ENCODE data around the gene SHANK3.

SHANK3 gene

DNA sequence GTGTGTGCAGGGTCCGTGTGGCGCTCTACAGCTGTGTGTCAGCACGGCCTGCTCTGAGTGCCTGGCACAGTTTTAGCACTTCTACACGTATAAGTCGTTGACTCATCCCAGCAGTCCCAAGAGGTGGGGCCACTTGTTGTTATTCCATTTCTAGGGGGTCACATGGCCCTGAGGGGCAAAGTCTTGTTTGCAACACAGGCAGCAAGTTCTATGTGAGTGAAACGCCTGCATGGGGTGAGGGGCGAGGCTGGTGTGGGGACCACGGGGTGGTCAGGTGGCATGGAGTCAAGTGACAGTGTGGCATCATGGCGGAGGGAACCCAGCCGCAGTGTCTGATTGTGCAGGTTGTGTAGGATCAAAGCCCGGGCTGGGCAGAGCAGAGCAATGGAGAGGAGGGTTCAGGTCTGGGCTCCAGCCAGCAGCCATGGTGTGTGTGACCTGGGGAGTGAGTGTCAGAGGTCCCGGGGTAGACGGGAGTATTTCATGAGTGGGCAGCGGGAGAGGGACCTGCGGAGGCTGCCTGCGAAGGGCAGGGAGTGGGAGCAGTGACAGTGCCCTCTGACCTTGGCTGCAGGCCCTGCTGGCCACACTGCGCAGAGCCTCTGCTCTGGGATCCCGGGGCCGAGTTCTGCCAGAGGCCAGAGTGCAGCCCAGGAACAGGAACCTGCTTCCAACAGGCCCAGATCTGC, 27.9 kb downstream of the SHANK3 start:
- no peak for DNase-seq

DNA sequence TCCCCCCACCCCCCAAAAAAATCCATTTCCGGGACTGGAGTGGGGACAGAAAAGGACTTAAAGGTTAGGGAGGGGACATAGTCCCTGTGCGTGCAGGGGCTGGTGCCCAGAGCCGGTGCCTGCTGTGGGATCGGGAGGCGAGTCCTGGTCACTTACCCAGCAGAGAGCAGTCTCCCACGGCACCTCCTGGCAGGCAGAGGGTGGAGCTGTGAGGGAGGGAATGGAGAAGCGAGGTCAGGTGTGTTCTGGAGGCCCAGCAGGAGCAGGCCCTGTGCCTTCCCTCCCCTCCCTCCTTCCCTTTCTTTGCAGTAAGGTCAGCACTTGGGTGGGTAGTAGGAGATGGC, 28.4 kb downstream of the SHANK3 start:
- DNase-seq = no peak

DNA sequence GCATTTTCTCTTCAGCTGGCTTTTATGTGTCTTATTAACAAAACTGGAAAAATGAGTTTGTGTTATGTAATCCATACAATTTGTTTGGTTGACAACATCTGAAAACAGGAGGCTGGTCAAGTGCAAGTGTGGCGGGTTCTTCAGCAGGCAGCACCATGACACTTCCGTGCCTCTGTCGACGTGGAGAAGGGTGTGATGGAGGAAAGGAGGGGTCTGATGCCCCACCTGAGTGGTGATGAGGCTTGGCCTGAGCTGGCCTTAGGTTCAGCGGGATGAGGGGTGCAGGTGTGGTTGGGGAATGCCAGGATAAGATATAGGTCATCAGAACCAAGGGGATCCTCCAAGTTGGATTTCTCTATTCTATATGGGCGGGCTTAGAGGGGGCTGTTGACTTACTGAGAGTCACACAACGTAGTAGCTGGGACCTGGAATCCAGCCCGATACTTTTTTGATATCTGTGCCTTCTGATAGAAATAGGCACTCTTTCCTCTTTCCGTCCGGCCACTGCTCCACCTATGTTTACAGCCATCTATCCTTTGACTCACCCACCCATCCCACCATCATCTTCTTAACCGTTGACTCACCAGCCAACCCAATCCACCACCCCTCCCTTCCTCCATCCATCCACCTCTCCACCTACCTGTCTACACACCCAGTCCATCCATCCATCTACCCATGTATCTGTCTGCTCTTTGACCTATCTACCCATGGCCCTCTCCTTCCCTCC, 29.0 kb downstream of the SHANK3 start:
- DNase-seq = no peak

DNA sequence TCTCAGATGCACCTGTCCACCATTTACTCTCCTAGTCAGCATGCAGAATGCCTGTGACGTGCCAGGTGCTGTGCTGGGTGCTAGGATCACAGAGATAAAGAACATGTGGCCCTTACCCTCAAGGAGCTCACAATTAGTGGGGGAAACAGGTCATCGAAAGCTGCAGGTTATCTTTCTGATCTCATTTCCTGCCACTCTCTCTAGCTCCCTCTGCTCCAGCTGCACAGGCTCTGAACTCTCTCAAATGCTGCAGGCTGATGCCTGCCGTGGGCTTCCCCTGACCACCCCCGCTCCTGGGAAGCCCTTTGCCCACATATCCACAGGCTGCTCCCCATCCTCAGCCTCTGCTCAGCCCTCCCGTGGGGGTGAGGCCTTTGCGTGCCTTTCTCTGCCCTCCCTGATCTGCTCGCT, 29.6 kb downstream of the SHANK3 start:
- no peak for DNase-seq

DNA sequence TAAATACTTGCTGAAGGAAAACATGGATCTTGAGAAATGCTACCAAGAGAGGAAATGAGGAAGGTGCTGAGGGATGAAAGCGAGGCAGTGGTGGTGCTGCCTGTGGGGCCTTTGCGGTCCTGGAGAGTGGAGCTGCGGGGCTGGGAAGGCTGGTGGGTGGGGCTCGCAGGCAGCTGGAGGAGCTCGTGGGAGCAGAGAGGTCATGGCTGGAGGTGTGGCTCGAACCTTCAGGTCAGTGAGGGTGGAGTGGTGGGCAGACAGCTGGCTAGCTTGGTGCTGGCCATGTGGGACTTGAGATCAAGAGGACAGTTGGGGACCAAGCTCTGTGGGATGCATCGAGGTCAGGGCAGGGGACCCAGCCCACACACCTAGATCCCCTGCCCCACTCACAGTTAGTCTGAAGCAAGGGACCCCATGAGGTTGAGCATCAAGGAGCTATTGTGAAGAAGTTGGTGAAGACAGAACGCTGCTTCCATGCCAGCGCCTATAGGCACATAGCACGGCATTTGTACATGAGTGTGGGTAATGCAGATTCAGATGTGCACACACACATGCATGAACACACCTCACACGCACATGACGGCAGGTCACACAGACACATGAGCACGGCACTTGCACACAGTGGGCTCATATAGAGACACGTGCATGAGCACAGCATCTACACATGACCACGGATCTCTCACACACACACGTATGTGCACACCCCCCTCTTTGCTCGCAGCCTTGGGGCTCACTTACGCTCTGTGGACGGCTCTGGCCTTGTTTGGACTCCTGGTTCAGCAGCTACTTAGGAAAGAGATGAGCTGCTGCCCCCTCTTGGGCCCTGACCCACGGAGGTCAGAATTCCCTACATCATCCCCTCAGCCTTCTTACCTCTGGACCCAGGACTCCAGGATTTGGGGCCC, 30.4 kb downstream of the SHANK3 start:
- DNase-seq = no peak

DNA sequence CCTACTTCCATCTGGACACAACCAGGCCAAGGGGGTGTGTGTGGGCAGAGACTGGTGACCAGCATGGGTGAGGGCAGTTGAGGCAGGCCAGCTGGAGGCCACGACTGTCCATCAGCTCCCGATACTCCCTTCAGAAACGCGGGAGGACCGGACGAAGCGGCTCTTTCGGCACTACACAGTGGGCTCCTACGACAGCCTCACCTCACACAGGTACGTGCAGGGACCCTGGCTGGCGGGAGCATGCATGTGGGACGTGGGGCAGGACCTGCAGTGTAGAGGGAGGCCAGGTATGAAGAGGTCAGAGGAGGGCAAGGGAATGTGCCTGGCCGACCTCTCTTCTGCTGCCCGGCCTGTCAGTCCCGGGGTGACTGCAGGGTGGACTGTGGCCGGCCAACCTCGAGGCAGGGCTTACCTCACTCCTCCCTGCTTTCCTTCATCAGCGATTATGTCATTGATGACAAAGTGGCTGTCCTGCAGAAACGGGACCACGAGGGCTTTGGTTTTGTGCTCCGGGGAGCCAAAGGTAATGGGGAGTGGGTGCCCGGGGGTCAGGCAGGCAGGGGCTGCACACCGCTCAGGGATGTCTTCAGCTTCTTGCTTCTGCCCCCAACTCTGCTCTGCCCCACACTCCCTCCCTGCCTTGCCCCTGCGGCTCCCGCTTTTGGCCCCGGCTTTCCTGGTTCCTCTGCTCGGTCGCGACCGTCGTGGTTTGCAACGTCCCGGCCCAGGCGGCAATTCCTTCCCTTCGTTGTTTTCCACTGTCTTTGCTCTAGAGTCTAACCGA, 31.3 kb downstream of the SHANK3 start:
- no peak for DNase-seq

DNA sequence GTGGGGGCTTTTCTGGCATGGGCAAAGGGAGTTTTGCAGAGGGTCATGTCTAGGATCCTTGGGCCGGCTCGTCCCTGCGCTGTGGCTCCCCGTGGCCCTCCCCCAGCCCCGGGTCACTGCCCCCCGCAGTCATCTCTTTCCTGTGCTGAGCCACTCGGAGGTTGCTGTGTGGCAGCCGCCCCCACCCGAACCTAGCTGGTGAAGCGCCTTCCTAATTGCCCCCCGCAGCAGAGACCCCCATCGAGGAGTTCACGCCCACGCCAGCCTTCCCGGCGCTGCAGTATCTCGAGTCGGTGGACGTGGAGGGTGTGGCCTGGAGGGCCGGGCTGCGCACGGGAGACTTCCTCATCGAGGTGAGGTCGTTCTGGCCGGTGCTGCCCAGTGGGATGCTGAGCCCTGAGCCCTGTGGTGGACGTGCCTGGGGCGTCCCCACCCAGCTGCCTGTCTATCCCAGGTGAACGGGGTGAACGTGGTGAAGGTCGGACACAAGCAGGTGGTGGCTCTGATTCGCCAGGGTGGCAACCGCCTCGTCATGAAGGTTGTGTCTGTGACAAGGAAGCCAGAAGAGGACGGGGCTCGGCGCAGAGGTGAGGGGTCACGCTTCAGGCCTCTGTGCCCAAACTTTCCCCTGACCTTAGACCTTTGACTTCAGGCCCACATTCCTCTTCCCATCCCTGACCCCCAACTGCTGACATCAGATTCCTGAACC, 32.0 kb downstream of the SHANK3 start:
- no peak for DNase-seq

DNA sequence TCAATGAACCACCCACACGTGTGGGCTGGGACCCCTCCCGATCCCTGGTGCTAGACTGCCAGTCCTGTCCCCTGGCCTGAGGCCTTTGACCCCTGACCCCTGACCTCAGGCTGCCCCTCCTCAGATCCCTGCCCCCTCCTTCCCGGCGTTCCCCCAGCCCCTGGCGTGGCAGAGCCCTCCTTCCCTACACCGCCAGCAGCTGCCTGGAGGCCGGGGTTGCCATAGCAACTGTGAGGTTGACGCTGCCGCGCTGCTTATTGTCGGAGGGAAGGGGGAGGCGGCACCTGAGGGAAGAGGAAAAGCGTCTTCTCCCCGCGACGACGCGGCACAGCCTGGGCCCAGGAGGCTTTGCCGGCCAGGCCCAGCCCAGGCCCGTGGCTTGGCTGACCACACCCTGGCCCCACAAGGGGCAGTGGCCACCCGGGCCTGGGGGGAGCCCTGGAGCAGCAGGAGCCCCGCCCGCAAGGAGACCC, 32.6 kb downstream of the SHANK3 start:
- no peak for DNase-seq

DNA sequence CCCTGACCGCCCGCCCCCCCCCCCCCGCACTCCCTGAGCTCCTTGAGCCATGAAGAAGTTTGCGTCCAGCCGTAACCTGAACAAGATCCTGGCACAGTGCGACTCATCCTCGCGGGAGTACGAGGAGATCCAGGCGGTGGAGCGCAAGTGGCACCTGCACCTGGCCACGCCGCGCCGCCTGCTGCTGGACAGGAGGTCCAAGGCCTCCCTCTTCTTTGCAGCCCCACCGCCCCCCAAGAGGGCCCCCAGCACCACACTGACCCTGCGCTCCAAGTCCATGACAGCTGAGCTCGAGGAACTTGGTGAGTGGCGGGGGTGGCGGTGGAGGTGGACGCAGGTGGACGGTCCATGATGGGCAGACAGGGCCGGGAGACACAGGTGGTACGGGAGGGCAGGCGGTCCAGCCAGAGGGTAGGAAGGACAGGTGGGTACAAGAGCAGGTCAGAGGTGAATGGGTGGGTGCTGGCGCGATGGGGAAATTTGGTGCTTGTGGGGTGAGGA, 33.3 kb downstream of the SHANK3 start:
- no peak for DNase-seq

DNA sequence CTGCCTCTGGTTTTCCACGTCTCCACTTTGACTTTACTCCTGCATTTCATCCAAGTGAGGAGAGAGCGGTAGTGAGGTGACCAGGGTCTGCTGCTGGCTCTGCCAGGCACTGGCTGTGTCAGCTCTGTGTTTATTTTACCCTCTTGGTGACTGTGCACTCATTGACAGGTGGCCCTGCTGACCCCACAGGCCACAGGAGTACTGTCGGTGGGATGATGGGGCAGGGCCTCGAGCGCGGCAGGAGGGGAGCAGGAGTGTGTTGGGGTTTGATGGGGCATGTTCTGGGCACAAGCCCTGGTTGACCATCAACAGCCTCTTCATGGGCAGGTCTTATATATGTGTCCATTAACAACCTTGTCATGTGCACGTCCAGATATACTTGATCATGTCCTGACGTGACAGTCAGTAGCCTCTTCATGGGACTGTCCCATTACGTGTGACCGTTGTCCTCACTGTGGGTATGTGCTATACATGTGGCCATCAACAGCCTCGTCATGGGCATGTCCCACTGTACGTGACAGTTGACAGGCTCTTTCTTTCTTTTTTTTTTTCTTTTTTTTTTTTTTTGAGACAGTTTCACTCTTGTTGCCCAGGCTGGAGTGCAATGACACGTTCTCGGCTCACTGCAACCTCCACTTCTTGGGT, 34.0 kb downstream of the SHANK3 start:
- no peak for DNase-seq

DNA sequence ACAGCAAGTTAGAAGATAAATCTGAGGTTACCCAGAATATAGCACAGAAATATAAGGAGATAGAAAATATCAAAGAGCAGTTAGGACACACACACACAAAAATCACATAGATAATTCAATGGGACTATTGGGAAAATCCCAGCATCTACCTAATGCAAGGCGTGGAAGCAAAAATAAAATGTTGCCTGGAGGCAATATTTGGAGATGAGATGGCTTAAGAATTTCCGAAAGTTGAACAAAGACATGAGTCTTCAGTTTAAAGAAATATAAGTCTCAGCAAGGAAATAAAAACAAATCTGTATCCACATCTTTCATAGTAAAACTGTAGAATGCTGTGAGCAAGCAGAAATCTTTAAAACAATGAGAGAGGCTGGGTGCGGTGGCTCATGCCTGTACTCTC, 35.9 kb downstream of the SHANK3 start:
- DNase-seq = no peak

DNA sequence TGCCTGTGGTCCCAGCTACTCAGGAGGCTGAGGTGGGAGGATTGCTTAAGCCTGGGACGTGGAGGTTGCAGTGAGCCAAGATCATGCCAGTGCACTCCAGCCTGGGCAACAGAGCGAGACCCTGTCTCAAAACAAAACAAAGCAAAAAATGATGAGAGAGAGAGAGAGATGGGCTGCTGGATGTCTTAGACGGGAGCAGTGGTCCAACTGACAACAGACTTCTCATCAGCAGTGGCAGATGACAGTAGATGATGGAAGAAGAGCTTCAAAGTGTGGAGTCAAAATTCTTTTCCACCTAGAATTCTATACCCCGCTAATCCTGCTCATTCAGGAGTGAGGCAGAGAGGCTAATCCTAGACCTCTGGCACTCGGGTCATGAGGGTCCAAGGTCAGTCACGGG, 36.4 kb downstream of the SHANK3 start:
- no peak for DNase-seq

DNA sequence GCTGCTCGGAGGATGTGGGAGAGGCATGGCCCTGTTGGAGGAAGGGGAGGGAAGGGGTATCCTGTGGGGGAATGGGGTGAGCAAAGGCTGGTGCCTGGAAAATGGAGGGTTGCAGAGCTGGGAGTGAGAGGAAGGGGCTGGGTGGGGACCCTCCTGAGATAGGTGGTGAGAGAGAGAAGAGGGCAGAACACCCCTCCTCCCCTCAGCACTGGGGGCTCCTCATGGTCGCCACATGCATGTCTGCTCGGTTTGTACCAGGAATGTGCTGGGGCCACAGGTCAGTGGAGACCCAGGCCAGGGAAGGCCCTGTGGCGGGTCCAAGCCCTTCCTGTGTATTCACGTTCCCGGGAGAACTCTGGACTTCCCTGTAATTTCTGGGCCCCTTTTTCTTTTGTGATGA, 37.6 kb downstream of the SHANK3 start:
- DNase-seq = no peak

DNA sequence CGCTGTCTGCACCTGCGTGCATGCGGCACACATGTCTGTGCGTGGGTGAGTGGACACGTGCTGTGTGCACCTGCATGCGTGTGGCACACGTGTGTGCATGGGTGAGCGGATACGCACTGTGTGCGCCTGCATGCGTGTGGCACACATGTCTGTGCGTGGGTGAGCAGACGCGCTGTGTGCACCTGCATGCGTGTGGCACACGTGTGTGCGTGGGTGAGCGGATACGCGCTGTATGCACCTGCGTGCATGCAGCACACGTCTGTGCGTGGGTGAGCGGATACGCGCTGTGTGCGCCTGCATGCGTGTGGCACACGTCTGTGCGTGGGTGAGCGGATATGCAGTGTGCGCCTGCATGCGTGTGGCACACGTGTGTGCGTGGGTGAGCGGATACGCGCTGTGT, 38.3 kb downstream of the SHANK3 start:
- no peak for DNase-seq

DNA sequence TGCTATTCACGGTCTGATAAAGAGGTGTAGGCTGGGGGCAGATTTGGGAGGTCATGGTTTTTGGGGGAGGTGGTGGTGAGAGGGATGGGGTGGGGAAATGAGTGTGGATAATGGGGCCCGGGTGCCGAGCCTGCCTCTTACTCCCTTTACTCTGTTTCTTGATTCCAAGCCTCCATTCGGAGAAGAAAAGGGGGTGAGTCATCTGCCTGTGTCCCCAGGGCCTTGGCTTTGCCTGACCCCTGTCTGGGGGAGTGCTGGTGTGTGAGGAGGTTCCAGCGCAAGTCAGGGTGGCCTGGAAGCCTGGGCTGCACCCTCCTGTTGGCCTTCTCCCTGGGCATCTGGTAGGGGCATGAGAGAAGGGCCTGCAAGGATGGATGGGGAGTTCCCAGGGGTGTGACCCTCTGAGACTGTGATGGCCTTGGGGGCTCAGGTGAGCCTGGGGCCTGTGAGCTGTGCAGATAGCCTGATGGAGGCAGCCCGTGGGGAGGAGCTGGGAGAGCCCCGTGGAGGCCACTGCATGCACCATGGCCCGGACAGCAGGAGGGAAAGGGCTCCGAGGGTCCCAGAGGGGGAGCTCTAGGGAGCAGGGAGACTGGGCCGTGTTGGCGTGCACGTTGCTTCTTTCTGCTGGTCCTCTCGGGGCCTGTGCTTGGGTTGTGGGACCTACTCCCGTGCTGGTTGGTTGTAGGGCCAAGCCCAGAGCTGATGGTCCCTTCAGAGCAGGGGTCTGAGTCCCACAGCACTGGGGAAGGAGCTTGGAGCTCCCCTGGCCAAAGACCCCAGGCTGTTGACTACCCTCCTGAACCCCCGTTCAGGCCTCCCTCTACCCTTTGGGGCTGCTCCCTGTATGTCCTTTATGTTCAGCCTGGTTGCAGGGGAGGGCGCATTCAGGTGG, 39.1 kb downstream of the SHANK3 start:
- DNase-seq = no peak

DNA sequence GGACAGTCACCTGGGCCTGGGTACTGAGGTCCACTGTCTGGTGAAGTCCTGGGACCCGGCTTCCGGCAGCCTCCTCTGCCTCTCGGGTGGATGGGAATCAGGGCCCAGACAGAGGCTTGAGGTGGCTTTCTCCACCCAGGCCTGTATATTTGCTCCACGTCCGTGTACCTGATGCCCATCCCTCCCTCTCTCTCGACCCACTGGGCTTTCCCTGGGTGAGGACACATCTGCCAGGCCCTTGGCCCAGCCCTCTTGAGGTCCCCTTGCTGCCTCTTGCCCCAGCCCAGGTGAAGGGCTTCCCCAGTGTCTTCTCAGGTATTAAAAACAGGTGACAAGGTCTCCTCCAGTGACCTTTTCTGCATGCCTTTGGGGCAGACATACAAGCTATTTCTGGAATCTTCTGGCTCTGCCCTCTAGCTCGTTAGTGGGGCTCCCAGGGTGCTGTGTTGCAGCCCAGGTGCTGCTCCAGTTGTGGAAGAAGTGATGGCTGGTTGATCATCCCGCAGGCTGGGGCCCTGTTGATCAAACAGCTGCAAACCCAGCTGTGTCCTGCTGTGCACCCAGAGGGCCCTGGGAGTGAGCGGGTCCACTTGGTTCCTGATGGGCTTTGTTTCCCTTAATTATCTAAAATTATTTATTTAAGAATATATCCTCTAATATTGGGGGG, 39.9 kb downstream of the SHANK3 start:
- no peak for DNase-seq

DNA sequence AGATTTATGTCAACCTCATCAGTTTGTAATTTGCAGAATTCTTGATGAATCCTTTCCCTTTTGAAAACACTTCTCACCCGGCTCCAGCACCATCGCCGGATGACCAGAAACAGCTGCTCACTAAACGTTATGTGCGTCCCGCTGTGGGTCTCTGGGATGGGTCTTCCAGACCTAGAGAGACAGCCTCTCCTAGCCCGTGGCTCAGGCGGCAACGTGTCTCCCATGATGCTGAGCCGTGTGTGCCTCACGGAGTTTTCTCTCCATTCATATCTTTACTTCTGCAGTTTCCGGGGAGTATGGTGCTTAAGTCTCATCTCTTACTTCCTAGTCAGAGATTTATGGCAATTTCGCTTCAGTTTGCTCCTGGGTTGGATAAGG, 40.4 kb downstream of the SHANK3 start:
- DNase-seq = no peak

DNA sequence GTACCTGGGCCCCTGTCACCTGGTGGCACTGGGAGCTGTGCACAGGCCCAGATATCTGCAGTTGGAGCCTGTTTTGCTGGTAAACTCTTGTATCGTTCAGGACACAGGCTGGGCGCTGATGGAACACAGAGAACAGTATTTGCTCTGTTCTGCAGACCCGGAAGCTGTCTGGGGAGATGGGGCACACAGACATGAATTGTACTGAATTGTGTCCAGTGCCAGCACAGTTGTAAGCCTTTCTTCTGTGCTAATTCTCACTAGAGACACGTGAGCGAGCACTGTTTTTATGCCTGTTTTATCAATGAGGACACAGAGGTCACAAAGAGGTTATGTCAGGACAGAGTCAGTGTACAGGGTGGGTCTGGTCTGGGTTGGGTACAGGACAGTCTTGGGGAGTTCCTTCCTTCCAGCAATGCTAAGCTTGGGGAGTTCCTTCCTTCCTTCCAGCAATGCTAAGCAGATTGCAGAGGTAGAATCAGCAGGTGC, 41.0 kb downstream of the SHANK3 start:
- DNase-seq = no peak

DNA sequence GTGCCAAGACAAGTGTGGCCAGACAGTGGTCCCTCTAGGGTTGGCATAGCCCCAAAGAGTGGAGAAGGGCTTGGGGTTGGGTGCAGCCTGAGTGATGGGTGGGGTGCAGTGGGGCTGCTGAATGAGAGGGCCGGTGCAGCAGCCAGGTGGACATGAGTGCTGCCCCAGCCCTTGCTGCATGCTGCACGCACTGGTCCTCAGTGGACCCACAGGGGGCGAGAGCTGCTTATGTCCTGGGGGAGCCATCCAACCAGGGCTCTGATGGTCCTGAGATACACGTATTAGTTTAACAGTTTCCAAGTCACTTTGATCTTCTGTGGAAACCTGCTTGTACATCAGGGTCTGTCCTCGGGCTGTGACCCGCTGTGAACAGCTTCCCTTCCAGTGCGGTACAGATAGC, 41.5 kb downstream of the SHANK3 start:
- no peak for DNase-seq
